Measurements from ENCODE around the gene DZIP1L.
"Not testable (repeated sequence)": the region's sequence is repeated elsewhere in the genome, so short reads cannot be mapped to it uniquely, and the experiment has no call there.

DZIP1L gene

DNA sequence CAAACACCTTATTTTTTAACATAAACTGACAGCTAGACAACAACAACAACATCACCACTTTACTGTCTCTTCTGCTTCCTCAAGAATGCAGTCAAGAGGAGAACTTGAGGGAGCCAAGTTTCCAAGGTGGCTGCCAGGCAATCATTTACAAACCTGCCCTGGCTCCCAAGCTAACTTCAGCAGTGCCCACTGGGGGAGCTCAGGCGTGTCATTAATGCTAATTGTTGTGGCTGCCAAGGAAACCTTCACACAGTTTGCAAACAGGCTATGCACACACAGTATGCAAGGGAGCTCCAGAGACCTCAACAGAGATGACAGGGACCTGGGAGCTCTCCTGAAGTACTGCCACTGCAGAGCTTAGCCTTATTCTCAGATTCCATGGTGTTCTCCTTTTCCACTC, 2.1 kb downstream of the DZIP1L start:
- DNase-seq = peak; percentile 13

DNA sequence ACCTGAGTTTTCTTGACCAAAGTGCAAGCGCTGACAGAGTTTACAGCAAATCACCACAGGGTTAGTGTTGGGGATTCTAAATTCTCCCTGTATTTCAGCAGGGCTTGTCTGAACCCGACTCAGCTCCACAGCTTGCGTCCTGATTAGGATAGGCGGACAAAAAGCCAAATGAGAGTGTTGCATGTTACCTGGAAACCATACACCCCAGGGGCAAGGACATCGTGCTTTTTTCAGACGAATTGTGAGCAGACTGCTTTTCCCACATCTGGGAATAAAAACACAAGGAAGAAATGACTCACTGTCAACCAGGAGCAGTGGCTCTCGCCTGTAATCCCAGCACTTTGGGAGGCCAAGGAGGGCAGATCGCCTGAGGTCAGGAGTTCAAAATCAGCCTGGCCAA, 3.0 kb downstream of the DZIP1L start:
- DNase-seq = no peak

GRCh38 chr3:138105598-138105997, 9.8 kb downstream of the DZIP1L start:
- DNase-seq = no peak

GRCh38 chr3:138103466-138103865, 11.9 kb downstream of the DZIP1L start:
- DNase-seq = no peak

DNA sequence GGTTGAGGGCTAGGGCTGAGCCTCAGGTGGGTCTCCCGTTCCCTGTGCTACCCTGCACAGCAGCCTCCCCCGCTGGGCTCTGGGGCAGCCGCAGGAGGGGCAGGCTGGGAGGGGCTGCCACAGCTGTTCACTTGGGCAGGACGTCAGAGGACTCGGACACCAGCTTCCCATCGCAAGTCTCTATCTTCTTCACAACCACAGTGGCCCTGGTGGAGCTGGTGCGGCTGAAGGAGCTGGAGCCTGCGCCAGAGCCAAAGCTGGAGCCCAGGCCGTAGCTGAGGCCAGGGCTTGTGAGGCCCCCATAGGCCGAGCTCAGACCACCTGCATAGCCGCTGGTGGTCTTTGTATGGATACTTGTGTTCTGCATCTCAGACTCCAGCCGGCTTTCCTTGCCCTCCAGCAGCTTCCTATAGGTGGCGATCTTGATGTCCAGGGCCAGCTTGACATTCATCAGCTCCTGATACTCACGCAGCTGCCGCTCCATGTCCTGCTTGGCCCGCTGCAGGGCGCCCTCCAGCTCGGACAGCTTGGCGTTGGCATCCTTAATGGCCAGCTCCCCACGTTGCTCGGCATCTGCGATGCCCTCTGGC, 14.0 kb downstream of the DZIP1L start:
- DNase-seq = not testable (repeated sequence)

DNA sequence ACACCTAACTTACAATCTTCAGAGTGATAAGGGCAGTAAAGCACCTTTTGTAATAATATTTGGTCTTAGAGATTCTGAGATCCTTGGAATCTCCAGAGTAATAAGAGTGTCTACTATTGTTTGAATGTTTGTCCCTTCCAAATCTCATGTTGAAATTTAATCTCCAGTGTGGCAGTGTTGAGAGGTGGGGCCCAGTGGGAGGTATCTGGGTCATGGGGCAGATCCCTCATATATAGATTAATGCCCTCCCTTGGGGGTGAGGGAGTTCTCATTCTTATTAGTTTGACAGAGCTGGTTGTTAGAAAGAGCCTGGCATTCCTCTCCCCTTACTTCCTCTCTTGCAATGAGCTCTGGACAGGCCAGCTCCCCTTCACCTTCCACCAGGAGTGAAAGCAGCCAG, 16.0 kb downstream of the DZIP1L start:
- no peak for DNase-seq

DNA sequence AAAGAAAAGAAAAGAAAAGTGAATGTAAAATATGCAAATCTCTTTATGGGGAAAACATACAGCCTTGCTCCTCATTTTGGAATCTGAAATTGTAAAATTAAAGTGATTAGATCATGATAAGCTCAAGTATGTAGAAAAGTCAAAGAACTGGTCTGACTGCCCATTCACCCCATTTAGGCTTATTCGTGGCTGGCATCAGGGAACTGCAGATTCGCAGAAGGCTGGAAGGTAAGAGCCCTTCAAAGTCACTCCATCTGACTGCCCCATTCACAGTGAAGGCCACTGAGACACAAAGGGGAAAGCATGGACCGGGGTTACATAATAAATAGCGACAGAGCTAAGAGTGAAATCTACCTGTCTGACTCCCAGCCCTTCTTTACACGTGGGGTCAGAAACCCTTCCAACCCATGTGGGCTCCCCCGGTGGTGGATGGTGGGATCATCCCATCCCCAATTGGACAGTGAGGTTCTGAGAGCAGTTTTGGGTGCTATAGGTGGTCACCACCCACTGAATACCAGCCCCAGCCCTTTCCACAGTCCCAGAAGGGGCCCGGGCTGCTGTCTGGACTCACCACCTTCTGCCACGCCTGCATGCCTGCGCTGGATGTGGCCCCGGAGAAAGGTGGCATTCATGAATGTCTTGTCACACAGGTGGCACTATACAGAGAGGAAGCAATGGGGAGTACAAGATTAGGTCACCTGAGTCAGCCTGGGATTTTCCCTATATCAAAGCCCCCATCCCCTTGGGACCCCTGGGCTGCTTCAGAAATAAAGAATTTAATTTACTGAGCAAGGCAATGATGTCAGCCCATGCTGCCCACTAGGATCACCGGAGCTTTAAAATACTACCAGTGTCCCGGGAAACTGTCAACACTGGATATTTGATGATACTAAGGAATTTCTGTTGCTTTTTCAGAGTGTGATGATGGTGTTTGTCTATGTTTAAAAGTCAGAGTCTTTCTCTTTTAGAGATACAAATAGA, 17.9 kb downstream of the DZIP1L start:
- DNase-seq = no peak

- no peak for DNase-seq
Observed at GRCh38 chr3:138093721-138094120, 21.7 kb downstream of the DZIP1L start.

GRCh38 chr3:138092023-138092422, 23.4 kb downstream of the DZIP1L start:
- peak; percentile 55 for DNase-seq

GRCh38 chr3:138089091-138089490, 26.3 kb downstream of the DZIP1L start:
- DNase-seq = peak; percentile 66

- not testable (repeated sequence) for DNase-seq
Observed at GRCh38 chr3:138085745-138086144, 29.7 kb downstream of the DZIP1L start.

DNA sequence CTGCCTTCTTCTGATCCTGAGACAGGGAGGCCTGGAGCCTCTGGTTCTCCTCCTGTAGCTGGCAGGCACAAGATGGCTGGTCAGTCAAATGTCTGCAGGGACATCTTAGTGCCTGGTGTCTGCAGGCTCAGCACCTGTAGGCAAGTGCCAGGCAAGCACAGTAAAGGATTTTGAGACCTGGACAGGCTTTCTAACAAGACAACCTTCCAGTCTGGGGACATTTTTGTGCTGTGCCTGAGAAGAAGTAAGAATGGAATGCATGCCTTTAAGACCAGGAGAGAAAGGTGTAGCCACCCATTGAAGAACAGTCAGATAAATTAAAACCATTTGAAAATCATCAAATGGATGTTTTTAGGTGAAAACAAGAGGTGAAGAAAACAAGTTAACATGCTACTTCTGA, 31.2 kb downstream of the DZIP1L start:
- no peak for DNase-seq

DNA sequence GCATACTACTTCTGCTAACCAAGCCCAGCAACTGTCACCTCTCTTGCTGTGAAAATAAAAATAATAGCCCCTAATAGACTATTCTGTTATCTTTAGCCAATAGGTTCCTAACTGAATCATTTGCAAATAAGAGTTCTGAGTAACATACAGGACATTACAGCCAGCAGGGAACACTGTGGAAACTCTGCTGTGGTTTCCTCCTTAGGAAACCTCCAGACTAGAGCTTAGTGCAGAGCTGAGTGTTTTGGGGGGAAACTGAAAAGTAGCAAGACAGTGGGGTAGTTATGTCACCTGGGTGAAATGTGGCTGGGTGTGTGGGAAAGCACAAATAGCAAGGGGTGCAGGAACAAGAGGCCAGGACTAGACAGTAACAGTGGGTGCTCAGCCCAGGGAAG, 32.4 kb downstream of the DZIP1L start:
- peak; percentile 25 for DNase-seq

DNA sequence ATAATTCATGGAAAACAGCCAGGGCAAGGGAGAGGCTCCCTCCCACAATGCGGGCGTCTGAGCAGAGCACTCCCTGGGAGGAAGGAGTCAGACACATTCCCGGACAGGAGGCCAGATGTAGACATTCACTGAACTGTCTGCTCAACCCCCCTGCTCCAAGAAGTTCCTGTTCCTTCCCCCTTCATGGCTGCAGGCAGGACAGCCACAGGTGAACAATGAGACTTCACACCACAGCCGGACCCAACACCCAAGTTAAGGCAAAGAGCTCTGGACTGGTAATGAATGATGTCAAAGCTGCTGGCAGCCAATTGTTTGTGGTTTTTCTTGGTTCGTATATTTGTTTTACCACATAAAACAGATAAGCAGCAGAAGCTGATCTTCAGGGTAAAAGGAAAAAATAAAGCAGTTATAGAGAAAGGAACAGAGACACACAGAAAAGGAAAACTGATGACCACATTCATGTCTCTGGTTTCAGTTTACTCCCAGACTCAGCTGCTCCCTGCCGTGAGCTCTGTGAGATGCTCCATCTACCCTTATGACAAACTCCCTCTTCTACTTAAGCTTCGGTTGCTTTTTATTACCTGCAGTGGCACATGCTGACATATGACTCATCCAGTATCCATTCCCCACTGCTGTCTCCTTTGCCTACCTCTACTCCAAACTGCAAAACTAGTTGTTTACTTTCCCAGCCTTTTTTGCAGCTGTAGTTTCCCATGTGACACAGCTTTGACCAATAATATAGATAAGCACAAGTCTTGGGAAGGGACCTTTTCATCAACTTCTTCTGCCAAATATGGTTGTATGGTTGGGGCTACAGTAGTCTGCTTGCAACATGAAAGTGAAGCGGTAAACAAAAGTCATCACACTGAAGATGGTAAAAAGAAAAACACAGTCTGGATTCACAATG, 33.1 kb downstream of the DZIP1L start:
- DNase-seq = peak; percentile 86

DNA sequence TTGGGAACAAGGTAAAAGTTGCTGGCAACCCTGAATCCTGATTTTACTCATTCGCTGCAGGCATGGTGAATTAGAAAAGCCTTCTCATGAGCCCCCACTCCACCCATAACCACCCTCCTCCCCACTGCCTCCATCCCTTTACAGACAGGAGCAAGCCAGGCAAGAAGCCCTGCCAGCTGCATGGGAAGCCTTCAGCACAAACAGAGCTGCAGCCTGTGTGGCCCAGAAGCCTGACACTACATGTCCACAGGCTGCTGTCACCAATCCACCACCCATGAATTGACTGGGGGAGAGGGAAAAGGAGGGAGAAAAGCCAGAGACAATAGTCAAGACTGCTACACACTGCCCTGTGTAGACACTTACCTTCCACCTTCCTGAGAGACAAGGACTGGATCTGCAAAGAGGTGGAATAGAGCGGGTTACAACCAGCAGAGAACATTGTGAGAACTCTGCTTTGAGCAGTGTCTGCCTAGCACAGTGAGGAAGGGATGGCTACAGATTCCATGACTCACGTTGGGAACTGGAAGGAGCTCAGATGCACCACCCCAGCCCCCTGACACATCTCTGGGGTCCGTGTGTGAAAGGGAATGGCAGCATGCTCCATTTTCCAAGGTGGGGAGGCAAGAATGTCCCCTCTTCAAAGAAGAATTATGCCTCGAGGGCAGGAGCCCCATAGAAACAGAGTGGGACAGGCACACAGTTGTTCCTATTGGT, 33.9 kb downstream of the DZIP1L start:
- DNase-seq = peak; percentile 38

- no peak for DNase-seq
Observed at GRCh38 chr3:138079901-138080300, 35.5 kb downstream of the DZIP1L start.

DNA sequence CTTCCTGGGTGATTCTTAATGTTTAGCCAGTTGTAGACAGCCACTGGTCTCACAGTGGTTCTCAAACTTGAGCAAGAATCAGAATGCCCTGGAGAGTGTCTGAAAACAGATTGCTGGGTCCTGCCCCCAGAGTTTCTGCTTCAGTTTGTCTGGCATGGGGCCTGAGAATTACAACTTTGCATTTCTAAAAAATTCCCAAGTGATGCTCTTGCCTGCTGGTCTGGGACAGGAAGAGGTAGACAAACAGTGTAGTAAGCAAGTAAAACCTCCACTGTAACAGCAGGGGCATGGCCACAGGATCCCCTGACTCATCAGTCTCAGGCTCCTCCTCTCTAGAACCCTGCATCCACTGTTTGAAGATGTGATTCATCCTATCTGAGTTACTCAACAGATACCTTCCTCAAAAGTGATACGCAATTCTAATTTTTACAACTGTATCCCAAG, 36.5 kb downstream of the DZIP1L start:
- DNase-seq = peak; percentile 98

GRCh38 chr3:138078096-138078495, 37.3 kb downstream of the DZIP1L start:
- DNase-seq = peak; percentile 60

- peak; percentile 37 for DNase-seq
Observed at GRCh38 chr3:138072796-138073195, 42.6 kb downstream of the DZIP1L start.

- DNase-seq = no peak
Observed at GRCh38 chr3:138070006-138070405, 45.4 kb downstream of the DZIP1L start.

DNA sequence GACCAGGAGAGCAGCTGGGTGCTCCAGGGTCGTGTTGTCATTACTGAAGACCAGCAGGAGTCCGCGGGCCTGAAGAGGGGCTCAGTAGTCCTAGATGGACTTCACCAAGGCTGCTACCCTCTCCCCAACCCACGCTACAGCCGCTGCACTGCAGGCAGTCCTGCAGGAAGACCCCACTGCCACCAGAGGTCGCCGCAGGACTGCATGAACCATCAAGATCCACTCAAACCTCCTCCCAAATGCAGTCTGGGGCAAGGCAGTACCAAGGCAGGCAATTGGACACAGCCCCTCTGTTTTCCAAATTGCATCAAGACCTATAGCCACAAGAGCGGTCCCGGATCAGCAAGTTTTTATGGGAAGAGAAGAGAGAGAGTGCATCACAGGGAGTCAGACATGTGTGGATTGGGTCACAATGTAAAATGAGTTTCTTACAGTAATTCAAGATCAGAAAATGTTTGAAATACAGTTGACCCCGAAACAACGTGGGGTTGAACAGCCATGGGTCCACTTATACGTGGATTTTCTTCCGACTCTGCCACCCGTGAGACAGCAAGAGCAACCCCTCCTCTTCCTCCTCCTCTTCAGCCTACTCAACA, 46.7 kb downstream of the DZIP1L start:
- peak; percentile 79 for DNase-seq

DNA sequence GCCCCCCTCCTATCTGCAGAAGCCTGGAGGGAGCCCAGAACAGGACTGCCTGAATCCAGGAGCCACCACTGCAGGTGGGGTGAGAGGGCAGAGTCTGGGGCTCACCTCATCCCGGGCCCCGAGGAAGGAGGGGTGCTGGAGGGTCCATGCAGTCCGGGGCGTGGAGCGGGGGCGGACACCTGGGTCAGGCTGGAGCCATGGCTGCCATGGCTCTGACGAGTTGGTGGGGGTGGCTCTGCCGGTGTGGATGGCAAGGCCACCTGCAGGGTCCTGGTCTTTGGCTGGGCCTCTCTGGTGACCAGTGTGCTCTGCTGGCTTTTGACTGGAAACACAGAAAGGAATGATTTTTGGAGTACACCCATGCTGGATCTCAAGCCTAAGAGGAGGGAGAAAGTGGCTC, 47.4 kb downstream of the DZIP1L start:
- DNase-seq = no peak

All from fibroblast of skin of scalp (primary cell).